ENCODE measurements around the gene GABARAP. TPM values are rescaled to one million over a fixed set of nuclear protein-coding genes. Genes with fewer than 3 reads are reported as not detected.

GABARAP gene
- polyA plus RNA-seq, 1 experiment: 984 TPM

- Histone ChIP-seq H3K4me3 (ENCODE audit: low read depth, low read length) (peak overlapping the region; percentile 72), H3K27me3 (ENCODE audit: control insufficient read depth, insufficient read depth, low read length) (no peaks in the 10 kb centered on the region), H3K9me3 (ENCODE audit: control insufficient read depth, insufficient read depth, low read length) (no peaks in the 10 kb centered on the region; the same call in 1 of the 2 replicates), H3K27ac (ENCODE audit: low read depth, low read length) (peak overlapping the region; percentile 68)
- DNase-seq (ENCODE audit: low read depth, low spot score): no peak
- POLR2A ChIA-PET: no interaction called here
- TF ChIP-seq, protein P1, sequence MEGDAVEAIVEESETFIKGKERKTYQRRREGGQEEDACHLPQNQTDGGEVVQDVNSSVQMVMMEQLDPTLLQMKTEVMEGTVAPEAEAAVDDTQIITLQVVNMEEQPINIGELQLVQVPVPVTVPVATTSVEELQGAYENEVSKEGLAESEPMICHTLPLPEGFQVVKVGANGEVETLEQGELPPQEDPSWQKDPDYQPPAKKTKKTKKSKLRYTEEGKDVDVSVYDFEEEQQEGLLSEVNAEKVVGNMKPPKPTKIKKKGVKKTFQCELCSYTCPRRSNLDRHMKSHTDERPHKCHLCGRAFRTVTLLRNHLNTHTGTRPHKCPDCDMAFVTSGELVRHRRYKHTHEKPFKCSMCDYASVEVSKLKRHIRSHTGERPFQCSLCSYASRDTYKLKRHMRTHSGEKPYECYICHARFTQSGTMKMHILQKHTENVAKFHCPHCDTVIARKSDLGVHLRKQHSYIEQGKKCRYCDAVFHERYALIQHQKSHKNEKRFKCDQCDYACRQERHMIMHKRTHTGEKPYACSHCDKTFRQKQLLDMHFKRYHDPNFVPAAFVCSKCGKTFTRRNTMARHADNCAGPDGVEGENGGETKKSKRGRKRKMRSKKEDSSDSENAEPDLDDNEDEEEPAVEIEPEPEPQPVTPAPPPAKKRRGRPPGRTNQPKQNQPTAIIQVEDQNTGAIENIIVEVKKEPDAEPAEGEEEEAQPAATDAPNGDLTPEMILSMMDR (IDR thresholded peaks at IDR 0.05; ENCODE audit: low read depth, low read length): no peak
- CTCF ChIA-PET: interaction anchor here (0.6 to 1.7 kb wide), 3 partner anchors 27 to 502 kb away, joined by 3 to 20 read pairs (median 4); partner anchors contain the start of genes DNAH2, GABARAP and SLC16A11
Measured at GRCh38 chr17:7215652-7216180, 26.5 kb downstream of the GABARAP start.

GRCh38 chr17:7215136-7215638 lies 27.1 kb downstream of the GABARAP start:
- Histone ChIP-seq H3K27ac (ENCODE audit: low read depth, low read length) (peak overlapping the region; percentile 68), H3K27me3 (ENCODE audit: control insufficient read depth, insufficient read depth, low read length) (no peaks in the 10 kb centered on the region), H3K9me3 (ENCODE audit: control insufficient read depth, insufficient read depth, low read length) (no peaks in the 10 kb centered on the region; the same call in 1 of the 2 replicates), H3K4me3 (ENCODE audit: low read depth, low read length) (peak overlapping the region; percentile 58)
- TF ChIP-seq, protein P1 (IDR thresholded peaks at IDR 0.05; ENCODE audit: low read depth, low read length): no peak
- DNase-seq (ENCODE audit: low read depth, low spot score): no peak
- ChIA-PET CTCF (interaction anchor here (0.6 to 1.7 kb wide), 4 partner anchors 9 to 502 kb away, joined by 3 to 20 read pairs (median 4); partner anchors contain the start of genes DNAH2, GABARAP and SLC16A11), POLR2A (interaction anchor here (1.0 kb wide), 1 partner anchor 28 kb away, joined by 3 read pairs; no protein-coding TSS in a partner anchor)

DNA sequence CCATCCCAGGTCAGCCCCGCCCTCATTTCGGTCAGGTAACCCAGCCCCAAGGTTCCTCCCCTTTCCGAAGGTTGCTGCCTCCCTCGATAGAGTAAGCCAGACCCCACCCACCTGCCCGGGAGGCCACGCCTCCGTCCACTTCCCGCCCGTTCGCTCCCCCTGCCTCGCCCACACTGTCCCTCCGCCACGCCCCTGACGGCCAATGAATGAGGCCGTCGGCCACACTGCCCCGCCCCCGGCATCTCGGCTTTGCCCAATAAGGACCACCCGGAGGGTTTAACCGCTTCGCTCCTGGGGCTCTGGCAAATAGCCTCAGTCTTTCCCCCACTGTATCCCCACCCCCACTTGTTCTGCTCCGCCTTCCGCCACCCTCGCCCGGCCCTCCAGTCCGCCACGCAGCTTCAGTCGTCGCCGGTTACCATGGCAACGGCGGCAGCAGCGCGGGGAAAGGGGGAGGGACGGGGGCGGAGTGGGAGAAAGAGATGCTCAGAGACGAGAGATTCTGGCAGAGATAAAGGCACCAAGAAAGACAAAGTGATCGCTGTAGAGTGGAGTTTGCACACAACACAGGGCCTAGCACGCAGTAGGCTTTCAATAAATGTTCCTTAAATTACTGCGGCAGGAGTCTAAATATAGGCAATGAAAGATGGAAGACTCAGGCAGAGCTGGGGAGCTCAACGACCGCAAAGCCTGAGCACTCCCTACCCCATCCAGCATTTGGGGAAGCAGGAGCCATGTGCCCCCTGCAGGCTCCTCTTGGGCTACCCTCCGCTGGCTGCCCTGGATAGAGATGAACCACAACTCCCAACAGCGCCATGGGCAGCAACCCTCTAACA lies 27.7 kb downstream of the GABARAP start:
- POLR2A ChIA-PET: interaction anchor here (1.0 to 1.3 kb wide), 3 partner anchors 20 to 115 kb away, joined by 3 to 4 read pairs (median 3); partner anchors contain the start of genes DVL2 and NEURL4
- DNase-seq (ENCODE audit: low read depth, low spot score): peak; percentile 89

DNA sequence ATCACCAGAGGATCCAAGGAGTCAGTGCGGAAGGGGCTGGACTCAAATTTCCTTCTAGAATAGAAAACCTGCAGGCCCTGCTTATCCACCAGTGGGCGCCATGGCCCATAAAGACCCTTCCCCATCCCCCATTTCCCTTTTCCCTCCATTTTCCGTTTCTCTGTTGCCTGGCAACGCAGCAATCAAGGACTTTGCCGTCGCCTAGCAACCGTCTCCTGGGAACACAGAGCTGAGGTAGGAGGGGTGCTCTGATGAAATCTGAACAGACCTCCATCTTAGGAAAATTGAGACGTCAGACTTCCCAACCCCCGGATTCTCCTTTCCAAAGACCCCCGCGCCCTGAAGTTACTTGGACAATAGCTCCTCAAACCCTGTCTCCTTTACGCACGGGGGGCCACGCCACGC lies 28.4 kb downstream of the GABARAP start:
- H3K27ac ChIP-seq (ENCODE audit: low read depth, low read length): peak overlapping the region; percentile 39
- DNase-seq (ENCODE audit: low read depth, low spot score): no peak
- no peaks in the 10 kb centered on the region for H3K9me3 ChIP-seq (ENCODE audit: control insufficient read depth, insufficient read depth, low read length)
- H3K27me3 ChIP-seq (ENCODE audit: control insufficient read depth, insufficient read depth, low read length): no peaks in the 10 kb centered on the region
- ChIA-PET CTCF (interaction anchor here (1.0 to 1.7 kb wide), 5 partner anchors 8 to 195 kb away, joined by 3 to 20 read pairs (median 3); partner anchors contain the start of gene SLC16A11), POLR2A (interaction anchor here (1.1 to 1.3 kb wide), 2 partner anchors 20 to 116 kb away, joined by 3 to 4 read pairs; partner anchors contain the start of genes DVL2 and NEURL4)
- H3K4me3 ChIP-seq (ENCODE audit: low read depth, low read length): peak overlapping the region; percentile 58
- TF ChIP-seq, protein P1 (IDR thresholded peaks at IDR 0.05; ENCODE audit: low read depth, low read length): peak; percentile 53

More for the DNA sequence above, 27.7 kb downstream of the GABARAP start:
- H3K9me3 ChIP-seq (ENCODE audit: control insufficient read depth, insufficient read depth, low read length): no peaks in the 10 kb centered on the region
- H3K4me3 ChIP-seq (ENCODE audit: low read depth, low read length): peak overlapping the region; percentile 58
- no peaks in the 10 kb centered on the region for H3K27me3 ChIP-seq (ENCODE audit: control insufficient read depth, insufficient read depth, low read length)
- peak overlapping the region; percentile 77 for H3K27ac ChIP-seq (ENCODE audit: low read depth, low read length)
- CTCF ChIA-PET: interaction anchor here (0.5 to 1.7 kb wide), 6 partner anchors 8 to 195 kb away, joined by 3 to 20 read pairs (median 4); partner anchors contain the start of genes SLC16A11 and SLC2A4
- TF ChIP-seq, protein P1 (IDR thresholded peaks at IDR 0.05; ENCODE audit: low read depth, low read length): peak; percentile 63
